Measurements from ENCODE around the gene PINK1. TPM values are rescaled to one million over a fixed set of nuclear protein-coding genes. Genes with fewer than 3 reads are reported as not detected.

The PINK1 gene
- total RNA-seq, 1 donor from 2014 or later, result 57.7 TPM

DNA sequence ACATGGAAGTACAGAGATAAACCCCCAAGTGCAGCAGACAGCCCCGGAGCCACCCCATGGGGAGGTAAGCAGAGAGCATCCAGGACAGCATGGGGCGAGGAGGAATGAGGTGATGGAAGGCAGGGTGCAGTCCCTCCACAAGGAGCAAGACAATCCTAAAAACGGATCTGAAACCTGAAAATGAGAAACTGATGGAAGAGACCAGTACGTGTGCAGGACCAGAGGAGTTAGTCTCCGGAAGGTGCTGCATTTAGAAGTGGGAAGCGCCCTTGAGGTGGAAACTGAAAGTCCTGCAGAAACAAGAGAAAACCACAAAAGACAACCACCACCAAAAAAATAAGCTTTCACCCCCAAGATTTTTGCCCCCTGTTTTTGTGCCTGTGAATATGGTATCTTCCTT is 45.3 kb downstream of the PINK1 start:
- no peaks in the 10 kb centered on the region for H3K36me3 ChIP-seq (ENCODE audit: control insufficient read depth, insufficient read depth, low read length)
- TF ChIP-seq, protein P1, sequence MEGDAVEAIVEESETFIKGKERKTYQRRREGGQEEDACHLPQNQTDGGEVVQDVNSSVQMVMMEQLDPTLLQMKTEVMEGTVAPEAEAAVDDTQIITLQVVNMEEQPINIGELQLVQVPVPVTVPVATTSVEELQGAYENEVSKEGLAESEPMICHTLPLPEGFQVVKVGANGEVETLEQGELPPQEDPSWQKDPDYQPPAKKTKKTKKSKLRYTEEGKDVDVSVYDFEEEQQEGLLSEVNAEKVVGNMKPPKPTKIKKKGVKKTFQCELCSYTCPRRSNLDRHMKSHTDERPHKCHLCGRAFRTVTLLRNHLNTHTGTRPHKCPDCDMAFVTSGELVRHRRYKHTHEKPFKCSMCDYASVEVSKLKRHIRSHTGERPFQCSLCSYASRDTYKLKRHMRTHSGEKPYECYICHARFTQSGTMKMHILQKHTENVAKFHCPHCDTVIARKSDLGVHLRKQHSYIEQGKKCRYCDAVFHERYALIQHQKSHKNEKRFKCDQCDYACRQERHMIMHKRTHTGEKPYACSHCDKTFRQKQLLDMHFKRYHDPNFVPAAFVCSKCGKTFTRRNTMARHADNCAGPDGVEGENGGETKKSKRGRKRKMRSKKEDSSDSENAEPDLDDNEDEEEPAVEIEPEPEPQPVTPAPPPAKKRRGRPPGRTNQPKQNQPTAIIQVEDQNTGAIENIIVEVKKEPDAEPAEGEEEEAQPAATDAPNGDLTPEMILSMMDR (IDR thresholded peaks at IDR 0.05; ENCODE audit: insufficient read depth, low read length, poor library complexity, severe bottlenecking), result no peak
- no peak overlapping the region for H3K4me3 ChIP-seq (ENCODE audit: low read depth, low read length)

DNA sequence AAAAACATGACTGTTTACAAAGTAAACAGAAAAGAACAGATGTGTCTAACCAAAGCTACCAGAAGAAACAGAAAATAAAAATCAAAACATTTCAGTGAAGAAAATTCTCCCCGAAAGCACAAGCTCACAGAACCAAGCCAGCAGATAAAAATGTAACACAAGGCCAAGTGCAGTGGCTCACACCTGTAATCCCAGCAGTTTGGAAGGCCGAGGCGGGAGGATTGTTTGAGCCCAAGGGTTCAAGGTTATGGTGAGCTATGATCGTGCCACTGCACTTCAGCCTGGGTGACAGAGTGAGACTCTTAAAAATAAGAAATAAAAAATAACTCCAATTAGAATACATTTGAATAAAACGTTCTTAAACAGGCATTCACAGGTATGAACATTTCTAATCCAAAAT is 47.0 kb downstream of the PINK1 start:
- Histone ChIP-seq H3K4me3 (ENCODE audit: low read depth, low read length) (no peak overlapping the region), H3K27me3 (ENCODE audit: control insufficient read depth, insufficient read depth, low read length) (no peaks in the 10 kb centered on the region), H3K36me3 (ENCODE audit: control insufficient read depth, insufficient read depth, low read length) (no peaks in the 10 kb centered on the region)
- TF ChIP-seq, protein P1 (IDR thresholded peaks at IDR 0.05; ENCODE audit: insufficient read depth, low read length, poor library complexity, severe bottlenecking), result no peak
- no peak for DNase-seq (ENCODE audit: low read depth)

More for the DNA sequence above, 45.3 kb downstream of the PINK1 start:
- no peak for DNase-seq (ENCODE audit: low read depth)
- H3K27me3 ChIP-seq (ENCODE audit: control insufficient read depth, insufficient read depth, low read length), result no peaks in the 10 kb centered on the region

DNA sequence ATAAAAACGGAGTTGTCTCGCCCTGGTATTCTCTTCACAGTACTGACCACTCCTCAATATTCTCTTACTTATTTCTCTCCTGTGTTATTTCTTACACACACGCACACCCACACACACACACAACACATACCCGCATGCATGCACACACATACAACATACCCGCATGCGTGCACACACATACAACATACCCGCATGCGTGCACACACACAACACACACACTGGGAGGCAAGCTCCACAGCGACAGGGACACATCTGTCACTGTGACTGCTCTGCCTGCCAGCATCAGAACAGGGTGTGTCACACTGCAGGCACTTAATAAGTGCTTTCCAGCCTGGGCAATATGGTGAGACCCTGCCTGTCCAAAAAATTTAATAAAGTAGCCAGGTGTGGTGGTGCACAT is 48.7 kb downstream of the PINK1 start:
- H3K4me3 ChIP-seq (ENCODE audit: low read depth, low read length), result no peak overlapping the region
- no peak for DNase-seq (ENCODE audit: low read depth)
- H3K27me3 ChIP-seq (ENCODE audit: control insufficient read depth, insufficient read depth, low read length), result no peaks in the 10 kb centered on the region
- TF ChIP-seq, protein P1 (IDR thresholded peaks at IDR 0.05; ENCODE audit: insufficient read depth, low read length, poor library complexity, severe bottlenecking), result no peak
- H3K36me3 ChIP-seq (ENCODE audit: control insufficient read depth, insufficient read depth, low read length), result no peaks in the 10 kb centered on the region

DNA sequence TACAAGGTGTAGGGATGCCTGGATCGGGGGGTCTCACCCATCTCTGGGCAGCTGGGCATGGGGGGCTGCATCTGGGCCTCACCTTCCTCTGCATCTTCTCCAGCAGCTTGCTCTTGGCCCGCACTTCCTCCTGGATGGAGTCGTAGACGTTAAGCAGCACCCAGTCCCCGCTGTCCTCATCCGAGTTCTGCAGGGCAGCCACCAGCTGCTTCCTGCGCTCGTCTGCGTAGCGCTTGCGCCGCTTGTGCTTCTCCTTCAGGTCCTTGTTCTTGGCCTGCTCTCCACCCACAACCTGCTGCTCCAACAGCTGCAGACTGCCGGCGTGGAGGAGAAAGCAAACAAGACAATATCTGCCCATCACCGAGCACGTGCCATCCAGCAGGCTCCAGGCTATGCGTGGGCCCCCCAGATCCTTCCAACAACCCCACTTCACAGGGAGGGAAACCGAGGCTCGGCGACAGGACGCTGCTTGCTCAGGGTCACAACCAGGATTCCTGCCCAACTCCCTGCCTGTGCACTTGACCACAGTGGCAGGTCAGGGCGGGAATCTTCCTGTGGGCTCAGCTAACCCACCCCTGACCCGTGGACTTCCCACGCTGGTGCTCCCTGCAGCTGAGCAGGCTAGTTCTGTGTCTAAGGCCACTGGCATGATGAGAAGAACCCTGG is 49.4 kb downstream of the PINK1 start:
- Histone ChIP-seq H3K36me3 (ENCODE audit: control insufficient read depth, insufficient read depth, low read length) (no peaks in the 10 kb centered on the region), H3K4me3 (ENCODE audit: low read depth, low read length) (no peak overlapping the region), H3K27me3 (ENCODE audit: control insufficient read depth, insufficient read depth, low read length) (no peaks in the 10 kb centered on the region)
- DNase-seq (ENCODE audit: low read depth), result no peak
- TF ChIP-seq, protein P1 (IDR thresholded peaks at IDR 0.05; ENCODE audit: insufficient read depth, low read length, poor library complexity, severe bottlenecking), result no peak

DNA sequence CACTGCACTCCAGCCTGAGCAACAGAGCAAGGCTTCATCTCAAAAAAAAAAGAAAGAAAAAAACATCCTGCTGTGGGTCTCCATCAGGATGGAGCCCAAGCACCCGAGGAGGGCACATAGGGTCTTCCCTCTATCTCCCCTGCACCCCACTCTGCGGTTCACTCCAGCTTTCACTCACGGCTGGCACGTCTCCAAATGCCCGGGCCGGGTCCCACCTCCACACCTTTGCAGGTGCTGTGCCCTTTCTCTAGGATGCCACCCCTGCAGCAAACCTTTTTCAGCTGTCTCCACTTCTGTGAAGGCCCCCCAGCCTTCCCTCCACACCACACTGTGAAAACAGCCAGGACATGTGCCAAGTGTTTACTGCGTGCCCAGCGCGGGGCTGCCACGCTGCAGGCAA is 50.4 kb downstream of the PINK1 start:
- no peak overlapping the region for H3K4me3 ChIP-seq (ENCODE audit: low read depth, low read length)
- DNase-seq (ENCODE audit: low read depth), result no peak
- no peaks in the 10 kb centered on the region for H3K36me3 ChIP-seq (ENCODE audit: control insufficient read depth, insufficient read depth, low read length)
- TF ChIP-seq, protein P1 (IDR thresholded peaks at IDR 0.05; ENCODE audit: insufficient read depth, low read length, poor library complexity, severe bottlenecking), result no peak
- H3K27me3 ChIP-seq (ENCODE audit: control insufficient read depth, insufficient read depth, low read length), result no peaks in the 10 kb centered on the region

DNA sequence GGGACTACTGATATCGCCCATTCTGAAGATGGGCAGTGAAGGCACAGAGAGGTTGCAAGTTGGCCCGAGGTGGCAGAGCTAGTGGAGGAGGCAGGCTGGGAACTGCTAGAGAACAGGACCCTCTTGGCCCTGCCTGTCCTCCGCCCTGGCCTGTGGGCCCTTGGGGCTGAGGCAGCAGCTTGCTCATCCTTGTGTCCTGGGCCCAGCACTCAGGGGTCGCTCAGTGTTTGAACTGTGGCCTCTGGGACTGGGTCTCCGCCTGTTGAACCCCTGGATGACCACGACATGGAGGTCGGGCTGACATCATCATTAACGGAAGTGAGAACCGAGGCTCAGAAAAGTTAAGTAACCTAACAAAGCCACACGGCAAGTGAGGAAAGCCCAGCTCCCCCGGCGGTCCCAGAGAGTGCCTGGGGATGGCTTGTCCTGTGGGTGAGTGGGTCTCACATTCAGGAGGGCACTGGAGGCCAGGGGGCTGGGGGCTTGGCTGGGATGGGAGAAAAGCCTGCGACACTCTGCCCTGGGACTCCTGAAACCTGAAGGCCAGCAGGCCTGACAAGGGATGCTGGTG is 50.9 kb downstream of the PINK1 start:
- Histone ChIP-seq H3K27me3 (ENCODE audit: control insufficient read depth, insufficient read depth, low read length) (no peaks in the 10 kb centered on the region), H3K4me3 (ENCODE audit: low read depth, low read length) (no peak overlapping the region), H3K36me3 (ENCODE audit: control insufficient read depth, insufficient read depth, low read length) (no peaks in the 10 kb centered on the region)
- DNase-seq (ENCODE audit: low read depth), result no peak
- TF ChIP-seq, protein P1 (IDR thresholded peaks at IDR 0.05; ENCODE audit: insufficient read depth, low read length, poor library complexity, severe bottlenecking), result no peak
